Kidney tubule cell (primary cell): Measurements from ENCODE around the gene LEFTY2.
A peak's percentile ranks its signal among the peaks of the same experiment; 100 is the strongest.
"Not testable (repeated sequence)": the region's sequence is repeated elsewhere in the genome, so short reads cannot be mapped to it uniquely, and the experiment has no call there.

Experiments
- DNase-seq: peaks from one replicate; pipeline ENCODE4 v3.0.0-alpha.2; 2018; ENCODE audit warnings: low spot score

LEFTY2 gene

DNA sequence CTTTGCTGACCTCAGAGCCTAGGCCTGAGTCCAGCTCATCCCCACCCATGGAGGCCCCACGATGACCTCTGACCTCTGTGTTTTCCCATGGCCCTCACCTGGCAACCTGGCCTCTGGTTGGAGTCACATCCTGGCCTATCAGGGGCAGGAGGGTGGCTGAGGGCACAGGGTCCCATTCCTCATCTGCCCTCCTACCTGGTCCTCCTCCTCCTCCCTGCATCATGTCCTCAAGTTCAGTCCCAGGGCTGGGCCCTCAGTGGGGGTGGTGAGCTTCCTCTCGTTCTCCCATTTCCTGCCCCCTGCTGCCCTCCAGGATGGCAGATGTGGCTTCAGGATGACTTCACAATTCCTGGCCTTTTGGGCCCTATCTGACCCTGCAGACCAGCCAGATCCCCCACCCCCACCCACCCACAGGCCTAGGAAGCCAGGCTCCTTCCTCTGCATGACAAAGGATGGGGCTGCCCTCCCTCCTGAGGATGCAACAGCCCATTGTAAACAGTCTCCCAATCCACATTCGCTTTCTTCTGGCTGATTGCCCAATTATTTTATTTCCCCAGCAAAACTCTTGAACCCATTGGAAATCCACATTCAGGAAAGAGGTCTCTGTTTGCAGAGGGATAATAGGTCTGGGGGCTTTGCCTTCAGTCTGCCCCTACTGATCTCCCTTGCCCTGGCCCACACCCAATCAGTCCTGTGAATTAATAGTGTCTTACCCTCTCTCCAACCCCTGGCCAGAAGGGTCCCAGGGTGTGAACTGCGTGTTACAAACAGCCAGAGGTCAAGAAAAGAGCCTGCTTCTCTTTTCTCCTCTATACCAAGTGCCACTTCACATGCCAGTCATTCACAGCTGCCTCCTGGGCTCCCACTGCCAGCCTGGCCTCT, 41.7 kb downstream of the LEFTY2 start:
- no peak for DNase-seq

DNA sequence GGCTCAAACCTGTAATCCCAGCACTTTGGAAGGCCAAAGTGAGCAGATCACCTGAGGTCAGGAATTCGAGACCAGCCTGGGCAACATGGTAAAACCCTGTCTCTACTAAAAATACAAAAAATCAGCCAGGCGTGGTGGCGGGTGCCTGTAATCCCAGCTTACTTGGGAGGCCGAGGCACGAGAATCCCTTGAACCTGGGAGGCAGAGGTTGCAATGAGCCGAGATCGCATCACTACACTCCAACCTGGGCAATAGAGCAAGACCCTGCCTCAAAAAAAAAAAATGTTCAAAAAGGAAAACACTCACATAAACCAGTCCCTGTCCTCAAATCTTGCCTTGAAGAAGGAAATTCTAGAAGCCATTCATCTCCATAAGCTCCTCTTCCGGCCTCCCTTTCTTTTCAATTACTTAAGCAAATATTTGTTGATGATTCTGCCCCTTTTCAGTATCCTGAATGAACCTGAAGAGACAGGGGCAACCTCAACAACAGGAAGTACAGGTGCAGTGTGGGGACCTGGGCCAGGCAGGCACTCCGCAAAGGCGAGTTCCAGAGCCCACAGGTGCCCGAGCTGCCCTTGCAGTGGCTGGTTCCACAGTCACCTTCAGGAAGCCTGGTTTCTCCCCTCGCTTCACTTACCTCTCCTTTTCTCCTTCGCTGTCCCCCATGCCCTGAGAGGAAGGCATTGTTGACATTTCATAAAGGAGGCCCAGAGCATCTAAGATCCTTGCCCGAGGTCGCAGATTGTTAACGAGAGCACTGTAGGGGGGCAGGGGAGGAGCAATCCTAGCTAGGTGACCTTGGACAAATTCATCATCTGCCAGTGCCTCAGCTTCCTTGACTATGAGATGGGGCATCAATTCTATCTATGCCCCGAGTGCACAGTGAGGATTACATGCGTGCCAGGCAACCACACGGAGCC, 43.2 kb downstream of the LEFTY2 start:
- no peak for DNase-seq

DNA sequence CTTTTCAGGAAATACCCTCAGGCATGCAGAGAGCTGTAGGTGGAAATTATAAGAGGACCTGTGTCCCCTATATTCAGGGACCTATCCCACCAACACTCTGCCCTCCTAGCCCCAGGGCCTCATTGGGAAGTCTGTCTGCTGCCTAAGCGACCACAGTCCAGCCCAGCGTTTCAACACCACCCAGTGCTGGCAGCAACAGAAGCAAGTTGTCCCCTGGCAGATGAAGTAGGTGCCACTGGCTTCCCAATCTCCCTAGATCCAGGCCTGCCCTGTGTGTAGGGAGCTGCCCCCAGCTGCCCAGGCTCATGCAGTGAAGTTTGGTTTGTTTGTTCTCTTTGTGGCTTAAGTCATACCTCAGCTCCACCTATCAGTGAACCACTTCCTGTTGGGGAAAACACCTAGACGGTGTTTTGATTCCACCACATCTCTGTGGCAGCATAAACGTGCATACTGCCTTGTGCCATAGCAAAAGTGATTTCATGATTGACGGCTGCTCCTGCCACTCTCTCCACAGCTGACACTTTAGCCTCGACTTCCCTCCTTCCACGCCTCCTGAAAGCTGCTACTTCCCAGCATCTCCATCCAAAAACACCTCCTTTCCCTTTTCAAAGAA, 44.0 kb downstream of the LEFTY2 start:
- peak; percentile 89 for DNase-seq

DNA sequence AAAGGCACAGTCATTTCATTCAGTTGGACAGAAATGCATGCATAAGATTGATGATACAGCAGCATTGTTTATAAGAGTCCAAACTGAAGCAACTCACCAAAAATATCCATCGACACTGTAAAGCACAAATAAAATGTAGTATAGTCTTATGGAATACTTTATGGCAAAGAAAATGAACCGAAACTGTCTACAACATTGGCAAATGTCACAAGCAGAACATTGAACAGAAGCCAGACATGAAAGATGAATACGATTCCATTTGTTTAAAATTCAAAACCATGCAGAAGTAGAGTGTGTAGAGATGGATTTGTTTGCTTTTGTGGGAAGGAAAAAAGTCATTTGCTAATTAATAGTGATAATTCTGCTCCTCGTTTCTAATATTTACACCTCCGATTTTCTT, 44.5 kb downstream of the LEFTY2 start:
- DNase-seq, result no peak

DNA sequence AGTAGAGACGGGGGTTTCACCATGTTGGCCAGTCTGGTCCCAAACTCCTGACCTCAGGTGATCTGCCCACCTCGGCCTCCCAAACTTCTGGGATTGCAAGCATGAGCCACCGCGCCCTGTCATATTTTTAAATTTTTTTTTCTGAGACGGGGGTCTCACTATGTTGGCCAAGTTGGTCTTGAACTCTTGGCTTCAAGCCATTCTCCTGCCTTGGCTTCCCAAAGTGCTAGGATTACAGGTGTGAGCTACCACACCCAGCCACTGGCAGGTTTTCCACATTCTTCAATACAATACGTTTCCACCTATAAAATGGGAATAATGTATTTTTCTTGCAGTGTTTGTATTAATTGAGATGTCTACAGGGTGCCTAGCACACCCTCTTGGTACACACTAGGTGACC, 48.7 kb downstream of the LEFTY2 start:
- no peak for DNase-seq

DNA sequence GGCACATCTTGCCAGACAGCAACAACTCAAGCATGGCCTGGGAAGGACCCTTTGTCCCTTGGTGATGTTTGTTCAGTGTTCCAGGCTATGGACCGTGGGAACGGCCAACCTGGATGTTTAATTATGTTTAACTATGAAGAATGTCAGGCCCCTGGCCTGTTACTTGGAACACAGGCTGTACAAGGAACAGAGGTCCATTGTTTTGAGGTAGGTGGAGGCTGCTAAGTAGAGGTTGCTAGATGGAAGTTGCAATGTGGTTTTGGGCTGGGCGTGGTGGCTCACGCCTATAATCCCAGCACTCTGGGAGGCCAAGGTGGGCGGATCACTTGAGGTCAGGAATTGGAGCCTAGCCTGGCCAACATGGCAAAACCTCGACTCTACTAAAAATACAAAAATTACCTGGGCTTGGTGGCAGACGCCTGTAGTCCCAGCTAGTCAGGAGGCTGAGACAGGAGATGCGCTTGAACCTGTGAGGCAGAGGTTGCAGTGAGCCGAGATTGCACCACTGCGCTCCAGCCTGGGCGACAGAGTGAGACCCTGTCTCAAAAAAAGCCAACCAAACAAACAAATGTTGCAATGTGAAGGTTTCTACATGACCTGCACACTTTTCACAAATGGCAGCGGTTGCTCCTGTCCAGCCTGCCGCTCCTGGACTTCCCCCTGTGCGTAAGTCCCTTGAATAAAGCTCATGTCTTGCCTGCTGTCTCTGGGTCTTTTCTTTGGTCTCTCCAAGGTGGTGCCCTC, 49.6 kb downstream of the LEFTY2 start:
- DNase-seq, result peak; percentile 26

DNA sequence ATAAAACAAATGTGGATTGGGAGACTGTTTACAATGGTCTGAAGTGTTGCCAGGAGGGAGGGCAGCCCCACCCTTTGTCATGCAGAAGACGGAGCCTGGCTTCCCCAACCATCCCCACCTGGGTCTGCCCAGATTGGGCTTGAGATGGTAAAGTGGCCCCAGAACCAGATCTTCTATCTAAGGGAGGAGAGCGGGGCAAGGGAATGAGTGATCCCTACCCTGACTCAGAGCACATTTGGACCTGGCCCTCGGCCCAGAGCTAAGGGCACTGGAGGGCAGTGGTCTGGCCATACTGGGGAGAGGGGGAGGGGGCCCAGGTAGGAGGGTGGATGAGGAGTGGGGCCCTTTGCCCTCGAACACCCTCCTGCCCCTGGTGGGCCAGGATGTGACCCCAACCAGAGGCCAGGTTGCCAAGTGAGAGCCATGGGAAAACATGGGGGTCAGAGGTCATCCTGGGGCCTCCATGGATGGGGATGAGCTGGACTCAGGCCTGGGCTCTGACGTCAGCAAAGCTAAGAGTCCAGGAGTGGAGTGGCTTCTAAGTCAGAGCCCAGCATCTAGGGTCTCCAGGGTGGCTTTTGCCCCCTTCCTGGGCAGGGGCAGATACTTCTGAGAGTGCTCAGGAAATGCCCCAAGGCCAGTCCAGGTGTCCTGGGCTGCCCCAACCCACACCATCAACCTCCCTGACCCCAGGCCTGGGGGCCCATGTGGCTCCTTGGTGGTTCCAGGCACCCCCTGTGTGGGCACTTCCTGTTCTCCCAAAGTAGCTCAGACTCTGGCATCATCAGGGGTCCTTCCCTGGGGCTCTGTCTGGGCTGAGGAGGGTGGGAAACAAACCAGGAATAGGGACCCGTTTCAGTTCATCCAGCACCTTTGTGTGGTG, 50.4 kb downstream of the LEFTY2 start:
- DNase-seq, result no peak

DNA sequence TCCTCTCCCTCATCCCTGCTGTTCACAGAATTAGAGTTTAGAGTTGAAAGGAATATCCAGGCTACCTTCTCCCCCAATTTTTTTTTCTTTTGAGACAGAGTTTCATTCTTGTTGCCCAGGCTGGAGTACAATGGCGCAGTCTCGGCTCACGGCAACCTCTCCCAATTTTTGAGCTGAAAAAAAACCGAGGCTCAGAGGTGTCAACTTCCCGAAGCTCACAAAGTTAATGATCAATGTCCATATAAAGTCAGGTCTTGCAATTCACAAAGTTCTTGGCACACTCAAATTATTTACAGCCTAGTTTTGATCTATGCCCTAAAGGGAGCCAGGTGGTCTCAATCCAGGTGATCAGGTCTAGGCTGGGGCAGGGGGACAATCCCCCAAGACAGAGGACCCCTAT, 51.3 kb downstream of the LEFTY2 start:
- DNase-seq, result no peak

DNA sequence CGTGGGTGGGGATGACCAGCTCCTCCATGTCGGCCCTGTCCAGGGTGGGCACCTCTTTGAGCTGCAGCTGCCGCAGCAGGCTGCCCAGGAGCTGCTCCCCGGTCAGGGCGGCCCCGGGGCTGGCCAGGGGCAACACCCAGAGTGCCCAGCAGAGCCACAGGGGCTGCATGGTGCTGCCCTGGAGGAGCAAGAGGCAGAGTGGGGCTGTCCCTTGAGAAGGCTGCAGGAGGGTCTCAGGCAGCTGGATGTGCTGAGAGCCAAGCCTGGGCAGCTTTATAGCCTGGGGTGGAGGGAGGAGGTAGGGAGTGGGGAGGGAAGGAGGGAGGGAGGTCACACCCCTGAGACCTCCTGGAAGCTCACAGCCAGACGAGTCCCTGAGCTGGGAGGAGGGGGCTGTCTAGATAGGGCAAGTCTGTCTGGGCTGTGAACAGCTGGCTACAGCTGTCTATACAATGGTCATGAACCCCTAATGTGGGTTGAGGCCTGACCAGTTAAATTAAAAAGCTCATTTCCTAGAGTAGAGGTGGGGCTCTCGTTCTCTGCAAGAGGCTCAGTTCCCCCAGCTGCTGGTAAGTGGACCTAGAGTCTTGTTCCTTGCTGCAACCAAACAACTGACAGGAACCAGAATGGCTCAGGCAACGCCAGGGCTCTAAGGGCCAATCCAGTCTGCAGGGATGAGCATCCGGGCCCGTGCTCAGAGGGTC, 52.0 kb downstream of the LEFTY2 start, which contains the start of gene LEFTY1:
LEFTY1 (minus strand) TSS at position 249 of the 704 bp plus-strand sequence; CDS start at position 169, 80 bp downstream.
- no peak for DNase-seq

DNA sequence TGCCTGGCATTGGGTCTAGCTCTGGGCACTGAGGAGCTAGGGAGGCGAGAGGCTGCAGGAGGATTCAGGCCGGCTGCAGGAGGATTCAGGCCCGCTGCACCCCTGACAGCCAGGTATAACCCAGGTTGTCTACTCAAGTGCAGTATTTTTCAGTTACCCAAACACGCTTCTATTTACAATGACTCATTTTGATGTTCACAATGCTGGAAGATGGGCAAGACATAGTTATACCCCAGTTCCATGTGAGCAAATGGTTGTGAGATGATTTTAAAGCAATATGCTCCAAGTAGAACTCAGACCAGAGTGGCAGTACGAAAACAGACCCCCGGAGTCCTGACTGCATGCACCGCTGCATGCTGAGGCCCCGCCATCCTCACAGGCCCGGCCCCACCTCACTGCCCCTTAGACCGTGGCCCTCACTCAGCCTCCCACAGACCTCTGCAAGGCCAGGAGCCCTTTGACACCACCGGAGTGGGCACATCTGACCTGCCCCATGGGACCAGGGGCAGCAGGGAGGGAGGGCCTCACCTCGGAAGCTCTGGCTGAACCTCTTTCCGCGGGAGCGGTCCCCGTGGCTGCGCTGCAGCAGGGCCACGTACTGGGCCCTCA, 52.6 kb downstream of the LEFTY2 start:
- DNase-seq, result no peak

DNA sequence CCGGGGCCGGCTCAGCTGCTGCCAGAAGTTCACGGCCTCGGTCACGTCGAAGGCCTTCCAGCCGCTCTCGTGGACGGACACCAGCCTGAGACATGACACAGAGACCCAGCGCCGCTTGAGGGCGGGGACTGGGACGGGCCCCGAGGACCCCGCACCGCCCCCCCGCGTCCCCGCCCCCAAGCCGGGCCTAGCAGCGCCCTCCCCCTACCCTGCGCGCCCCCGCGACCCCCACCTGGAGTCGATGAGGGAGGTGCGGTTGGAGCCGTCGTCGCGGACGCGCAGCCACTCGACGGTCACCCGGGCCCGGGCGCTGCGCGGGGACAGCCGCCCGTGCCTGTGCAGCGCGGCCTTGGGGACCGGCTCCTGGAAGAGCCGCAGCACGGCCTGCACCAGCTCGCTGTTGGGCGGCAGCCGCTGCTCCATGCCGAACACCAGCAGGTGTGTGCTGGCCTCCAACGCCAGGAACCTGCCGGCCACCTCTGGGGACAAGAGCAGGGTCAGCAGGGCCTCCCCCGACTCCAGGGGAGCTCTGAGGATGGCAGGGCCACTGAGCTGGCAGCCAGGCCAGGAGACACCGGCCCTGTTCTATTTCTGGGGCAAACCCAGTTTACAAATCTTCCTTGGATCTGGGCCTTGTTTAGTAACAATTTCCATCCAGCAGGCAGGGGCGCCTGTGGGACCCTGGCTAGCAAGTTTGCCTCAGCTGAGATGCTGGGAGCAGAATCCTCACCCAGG, 53.3 kb downstream of the LEFTY2 start:
- not testable (repeated sequence) for DNase-seq

DNA sequence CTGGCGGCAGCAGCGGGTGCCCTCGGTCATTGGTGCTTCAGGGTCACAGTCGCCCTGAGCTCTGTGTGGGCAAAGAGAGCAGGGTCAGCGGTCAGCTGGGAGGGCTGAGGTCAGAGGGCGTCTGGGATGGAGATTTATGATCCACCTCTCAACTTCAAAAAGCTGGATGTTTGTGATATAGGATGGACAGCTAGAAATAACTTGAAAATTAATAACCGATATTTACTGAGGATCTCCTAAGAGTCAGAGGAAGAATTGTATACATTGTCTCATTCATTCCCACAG, 54.0 kb downstream of the LEFTY2 start:
- no peak for DNase-seq
